Smooth muscle cell (in vitro differentiated cells): ENCODE data around the gene BCAR1. TPM values are rescaled to one million over a fixed set of nuclear protein-coding genes. Genes with fewer than 3 reads are reported as not detected.

Source experiments
- DNase-seq: peaks from one replicate; lab custom pipeline; 2025; ENCODE audit not compliant: unreplicated experiment; lab: John Stamatoyannopoulos, UW
- H2AFZ ChIP-seq: fragments of 200-600 bp; sonication (generic); 2 replicates; pipeline ENCODE4 v1.6.0; 2016; ENCODE audit warnings: antibody characterized with exemption, low read depth, mild to moderate bottlenecking
- H3F3A ChIP-seq: fragments of 200-600 bp; sonication (generic); 2 replicates; pipeline ENCODE4 v1.6.0; 2017; ENCODE audit warnings: antibody characterized with exemption, low read depth
- H3K27ac ChIP-seq: fragments of 200-600 bp; sonication (generic); 2 replicates; pipeline ENCODE4 v1.5.1; 2016; ENCODE audit warnings: low read depth, mild to moderate bottlenecking
- H3K27me3 ChIP-seq: fragments of 200-600 bp; sonication (generic); 2 replicates; pipeline ENCODE4 v1.6.1; 2016; ENCODE audit warnings: low read depth, mild to moderate bottlenecking
- H3K36me3 ChIP-seq: fragments of 200-600 bp; sonication (generic); 2 replicates; pipeline ENCODE4 v1.5.1; 2016; ENCODE audit warnings: low read depth
- H3K4me1 ChIP-seq: fragments of 200-600 bp; sonication (generic); 2 replicates; pipeline ENCODE4 v1.5.1; 2016; ENCODE audit warnings: low read depth
- H3K4me2 ChIP-seq: fragments of 200-600 bp; sonication (generic); 2 replicates; pipeline ENCODE4 v1.6.0; 2016; ENCODE audit warnings: mild to moderate bottlenecking
- H3K4me3 ChIP-seq: fragments of 200-600 bp; sonication (generic); 2 replicates; pipeline ENCODE4 v1.5.1; 2016; ENCODE audit warnings: mild to moderate bottlenecking
- H3K79me2 ChIP-seq: fragments of 200-600 bp; sonication (generic); 2 replicates; pipeline ENCODE4 v1.6.0; 2016; ENCODE audit warnings: low read depth, mild to moderate bottlenecking
- H3K9ac ChIP-seq: fragments of 200-600 bp; sonication (generic); 2 replicates; pipeline ENCODE4 v1.6.0; 2016; ENCODE audit warnings: low read depth
- H3K9me3 ChIP-seq: fragments of 200-600 bp; sonication (generic); replicated peaks from 2 replicates; pipeline ENCODE4 v1.5.1; 2016; ENCODE audit warnings: low read depth
- H4K20me1 ChIP-seq: fragments of 200-600 bp; sonication (generic); 2 replicates; pipeline ENCODE4 v1.6.0; 2016; ENCODE audit warnings: low read depth
- WGBS: methylation state at CpG from one replicate; pipeline ENCODE4 v1.1.7; 2016; ENCODE audit warnings: low lambda C conversion rate; 5-methylcytosine and 5-hydroxymethylcytosine counted together
- polyA plus RNA-seq: library from polyadenylated mRNA; unstranded; fragments of >200 nt; fragmentation: Nextera tagmentation; extraction: Ambion mirVana; gene quantifications from 2 replicates; pipeline ENCODE4 v1.2.1, GENCODE V29; 2016
- total RNA-seq: library from RNA; depleted of rRNA; stranded (reverse); fragments of >200 nt; gene quantifications from 2 replicates; pipeline ENCODE4 v1.2.3, GENCODE V29; 2014
- TF ChIP-seq, protein P1 (sequence below): fragments of 200-600 bp; sonication (generic); IDR thresholded peaks from 2 replicates; pipeline ENCODE4 v1.5.1; 2017; ENCODE audit warnings: borderline replicate concordance, mild to moderate bottlenecking, antibody characterized with exemption; ENCODE audit not compliant: insufficient read depth, poor library complexity, severe bottlenecking

Gene BCAR1
- total and polyA plus RNA-seq, 2 experiments from 2014 or later = 49.4 to 117 TPM

DNA sequence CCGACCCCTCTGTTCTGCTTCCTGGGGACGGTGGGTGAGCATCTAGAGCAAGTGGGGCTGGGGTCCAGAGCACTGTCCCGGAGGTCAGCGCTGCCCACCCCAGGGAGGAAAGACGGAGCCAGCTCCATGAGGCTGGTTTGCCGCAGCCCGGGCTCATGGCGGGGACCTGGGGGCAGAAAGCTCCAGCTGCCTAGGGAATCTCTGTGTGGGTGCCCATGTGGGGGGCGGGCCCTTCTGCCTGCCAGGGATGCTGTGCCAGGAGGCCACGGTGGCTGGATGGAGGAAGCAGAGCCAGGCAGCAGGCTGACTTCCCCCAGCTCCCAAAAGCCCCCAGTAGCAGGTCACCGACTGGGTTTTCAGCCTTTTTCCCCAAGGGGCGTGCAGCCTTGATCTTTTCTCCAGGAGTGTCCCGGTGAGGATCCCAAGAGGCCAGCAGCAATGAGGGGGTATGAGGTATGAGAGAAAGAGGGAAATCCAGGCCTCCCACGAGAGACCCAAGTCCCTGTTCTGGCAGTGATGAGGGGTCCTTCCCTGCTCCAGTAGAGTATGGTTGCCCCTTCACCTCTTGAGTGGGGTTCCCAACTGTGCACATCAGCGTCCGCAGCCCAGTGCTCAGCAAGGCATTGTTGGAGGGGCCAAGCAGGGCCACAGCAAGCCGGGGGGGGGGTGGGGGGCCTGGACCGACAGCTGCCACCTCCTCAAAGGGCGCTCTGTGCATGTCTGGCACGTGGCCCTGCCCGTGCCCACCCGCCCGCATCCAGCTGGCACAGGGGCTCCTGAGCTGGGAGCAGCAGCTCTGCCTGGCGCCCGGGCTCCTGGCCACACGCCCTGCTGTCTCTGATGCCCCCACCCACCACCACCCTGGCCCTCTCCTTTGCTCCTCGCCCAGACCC lies 15.6 kb upstream of the BCAR1 start:
- peak overlapping the region; percentile 99 for H3K4me3 ChIP-seq
- peaks cover 20% of the 10 kb centered on the region for H3K4me1 ChIP-seq
- no peaks in the 10 kb centered on the region for H3K27me3 ChIP-seq
- H3K27ac ChIP-seq = no peak overlapping the region
- H3K4me2 ChIP-seq = peak overlapping the region; percentile 99
- H2AFZ ChIP-seq = no peak overlapping the region
- H3F3A ChIP-seq = no peaks in the 10 kb centered on the region
- H3K36me3 ChIP-seq = no peaks in the 10 kb centered on the region
- H3K9ac ChIP-seq = no peak overlapping the region
- DNase-seq = no peak
- TF ChIP-seq, protein P1, sequence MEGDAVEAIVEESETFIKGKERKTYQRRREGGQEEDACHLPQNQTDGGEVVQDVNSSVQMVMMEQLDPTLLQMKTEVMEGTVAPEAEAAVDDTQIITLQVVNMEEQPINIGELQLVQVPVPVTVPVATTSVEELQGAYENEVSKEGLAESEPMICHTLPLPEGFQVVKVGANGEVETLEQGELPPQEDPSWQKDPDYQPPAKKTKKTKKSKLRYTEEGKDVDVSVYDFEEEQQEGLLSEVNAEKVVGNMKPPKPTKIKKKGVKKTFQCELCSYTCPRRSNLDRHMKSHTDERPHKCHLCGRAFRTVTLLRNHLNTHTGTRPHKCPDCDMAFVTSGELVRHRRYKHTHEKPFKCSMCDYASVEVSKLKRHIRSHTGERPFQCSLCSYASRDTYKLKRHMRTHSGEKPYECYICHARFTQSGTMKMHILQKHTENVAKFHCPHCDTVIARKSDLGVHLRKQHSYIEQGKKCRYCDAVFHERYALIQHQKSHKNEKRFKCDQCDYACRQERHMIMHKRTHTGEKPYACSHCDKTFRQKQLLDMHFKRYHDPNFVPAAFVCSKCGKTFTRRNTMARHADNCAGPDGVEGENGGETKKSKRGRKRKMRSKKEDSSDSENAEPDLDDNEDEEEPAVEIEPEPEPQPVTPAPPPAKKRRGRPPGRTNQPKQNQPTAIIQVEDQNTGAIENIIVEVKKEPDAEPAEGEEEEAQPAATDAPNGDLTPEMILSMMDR = no peak
- H3K79me2 ChIP-seq = peaks cover 42% of the 10 kb centered on the region
- H3K9me3 ChIP-seq = no peaks in the 10 kb centered on the region
- 94% methylated on average over 24 of the region's 27 CpGs for WGBS
- peaks cover 31% of the 10 kb centered on the region for H4K20me1 ChIP-seq

DNA sequence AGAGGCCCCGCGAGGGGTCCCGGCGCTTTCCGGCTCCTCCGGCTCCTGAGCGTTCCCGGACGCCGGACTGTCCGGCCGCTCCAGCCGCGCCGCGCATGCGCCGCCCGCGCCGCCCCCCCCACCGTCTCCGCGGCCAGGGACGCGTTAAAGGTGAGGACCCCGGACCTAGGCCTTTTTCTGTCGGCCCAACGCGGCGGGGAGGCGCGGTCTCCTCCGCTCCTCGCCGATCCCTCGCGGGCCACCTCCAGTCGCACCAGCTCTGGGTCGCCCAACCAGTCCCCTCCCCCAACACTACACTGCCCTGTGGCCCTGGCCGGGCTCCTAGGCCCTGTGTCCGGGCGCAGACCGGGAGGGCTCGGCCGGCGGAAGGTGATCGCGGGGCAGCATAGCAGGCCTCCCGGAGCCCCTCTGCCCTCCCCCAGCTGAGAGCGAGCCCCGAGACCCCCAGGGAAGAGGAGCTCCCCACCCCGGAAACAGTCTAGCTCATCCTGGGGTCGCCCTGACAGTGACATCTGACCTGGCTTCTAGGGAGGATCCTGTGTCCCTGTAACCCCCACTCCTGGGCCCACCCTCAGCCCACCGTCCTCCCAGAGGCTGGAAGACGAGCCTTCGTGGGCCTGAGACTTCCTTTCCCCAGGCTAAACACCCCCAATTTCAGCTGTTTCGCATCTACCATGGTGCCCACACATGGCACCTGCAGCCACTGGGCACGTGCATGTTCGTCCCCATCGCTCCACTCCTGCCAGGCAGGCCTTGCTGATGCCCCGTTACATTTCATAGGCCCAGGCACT lies 14.7 kb upstream of the BCAR1 start:
- H3K36me3 ChIP-seq = no peaks in the 10 kb centered on the region
- peak overlapping the region; percentile 99 for H3K4me3 ChIP-seq
- H3K9ac ChIP-seq = peak overlapping the region; percentile 97
- H3K4me1 ChIP-seq = peaks cover 25% of the 10 kb centered on the region
- H3F3A ChIP-seq = no peaks in the 10 kb centered on the region
- peaks cover 50% of the 10 kb centered on the region for H3K79me2 ChIP-seq
- H2AFZ ChIP-seq = peak overlapping the region; percentile 69
- peak; percentile 35 for DNase-seq
- 25% methylated on average over 30 of the region's 62 CpGs for WGBS
- H4K20me1 ChIP-seq = peaks cover 39% of the 10 kb centered on the region
- TF ChIP-seq, protein P1 = no peak
- no peaks in the 10 kb centered on the region for H3K9me3 ChIP-seq
- H3K4me2 ChIP-seq = peak overlapping the region; percentile 99
- no peaks in the 10 kb centered on the region for H3K27me3 ChIP-seq
- H3K27ac ChIP-seq = peak overlapping the region; percentile 85

DNA sequence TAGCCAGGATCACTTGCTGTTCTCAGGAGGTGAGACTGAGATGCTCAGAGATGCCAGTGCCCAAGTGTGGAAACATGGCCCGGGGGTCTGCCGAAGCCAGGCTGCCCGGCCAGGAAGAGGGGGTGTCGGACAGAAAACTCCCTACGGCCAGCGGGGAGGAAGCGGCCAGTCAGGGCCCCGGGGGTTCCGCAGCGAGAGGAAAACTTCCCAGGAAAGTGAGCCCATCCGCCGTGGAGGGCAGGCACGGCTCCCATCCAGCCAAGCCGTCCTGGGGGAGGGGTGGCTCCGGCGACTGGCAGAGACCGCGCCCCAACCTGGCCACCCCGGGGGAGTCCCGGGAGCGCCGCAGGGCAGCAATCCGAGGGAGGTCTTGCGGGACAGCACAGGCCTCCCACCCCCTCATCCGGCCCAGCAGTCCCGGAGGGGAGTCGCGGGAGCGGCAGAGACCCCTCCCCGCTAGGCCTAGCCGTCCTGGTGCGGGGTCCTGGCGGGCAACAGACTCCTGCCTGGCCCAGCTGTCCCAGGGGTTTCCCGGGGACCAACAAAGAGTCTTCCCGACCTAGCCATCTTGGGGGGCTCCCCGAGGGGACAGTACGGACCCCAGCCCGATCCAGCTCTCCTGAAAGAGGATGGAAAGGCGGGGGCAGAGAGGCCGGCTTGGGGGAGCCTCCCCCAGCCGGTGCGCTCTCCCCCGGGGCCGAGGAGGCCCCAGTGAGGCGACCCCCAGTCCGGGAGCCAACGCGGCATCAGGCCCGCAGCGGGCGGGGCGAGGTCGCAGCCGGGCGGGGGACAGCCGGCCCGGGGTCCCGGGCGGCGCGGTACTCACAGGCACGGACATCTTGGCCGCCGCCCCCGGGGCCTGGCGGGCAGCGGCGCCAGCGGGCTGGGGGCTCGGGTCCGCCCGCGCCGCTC lies 13.8 kb upstream of the BCAR1 start:
- Histone ChIP-seq H4K20me1 (peaks cover 48% of the 10 kb centered on the region), H3K27ac (peak overlapping the region; percentile 85), H3K4me1 (peaks cover 33% of the 10 kb centered on the region), H3K79me2 (peaks cover 59% of the 10 kb centered on the region), H3F3A (no peaks in the 10 kb centered on the region), H3K9me3 (no peaks in the 10 kb centered on the region), H2AFZ (no peak overlapping the region), H3K9ac (peak overlapping the region; percentile 97), H3K27me3 (no peaks in the 10 kb centered on the region), H3K4me3 (peak overlapping the region; percentile 99), H3K36me3 (no peaks in the 10 kb centered on the region), H3K4me2 (peak overlapping the region; percentile 99)
- WGBS = 2% methylated on average over 45 of the region's 74 CpGs
- no peak for DNase-seq
- TF ChIP-seq, protein P1 = no peak
